ENCODE measurements around the gene FLT4.
"Not testable (repeated sequence)": the region's sequence is repeated elsewhere in the genome, so short reads cannot be mapped to it uniquely, and the experiment has no call there.

Gene FLT4

GRCh38 chr5:180669661-180670060 lies 20.3 kb upstream of the FLT4 start:
- no peak for DNase-seq

GRCh38 chr5:180668835-180669596 lies 19.6 kb upstream of the FLT4 start:
- DNase-seq: no peak

- no peak for DNase-seq
Observed at GRCh38 chr5:180666812-180667211, 17.4 kb upstream of the FLT4 start.

GRCh38 chr5:180665682-180666404 lies 16.4 kb upstream of the FLT4 start:
- DNase-seq: no peak

- DNase-seq: no peak
Observed at GRCh38 chr5:180658774-180659564, 9.6 kb upstream of the FLT4 start.

GRCh38 chr5:180655243-180655642 lies 5.8 kb upstream of the FLT4 start:
- not testable (repeated sequence) for DNase-seq

GRCh38 chr5:180652771-180653170 lies 3.4 kb upstream of the FLT4 start:
- DNase-seq: no peak

GRCh38 chr5:180652346-180652745 lies 2.9 kb upstream of the FLT4 start:
- DNase-seq: no peak

- no peak for DNase-seq
Observed at GRCh38 chr5:180648658-180649296, 623 bp downstream of the FLT4 start.

GRCh38 chr5:180647941-180648500 lies 1.4 kb downstream of the FLT4 start:
- no peak for DNase-seq

GRCh38 chr5:180647465-180647864 lies 1.9 kb downstream of the FLT4 start:
- DNase-seq: no peak

GRCh38 chr5:180646963-180647305 lies 2.5 kb downstream of the FLT4 start:
- no peak for DNase-seq

- DNase-seq: no peak
Observed at GRCh38 chr5:180646289-180646962, 3.0 kb downstream of the FLT4 start.

- no peak for DNase-seq
Observed at GRCh38 chr5:180645274-180646204, 3.9 kb downstream of the FLT4 start.

- DNase-seq: no peak
Observed at GRCh38 chr5:180644825-180645273, 4.6 kb downstream of the FLT4 start.

GRCh38 chr5:180644129-180644824 lies 5.1 kb downstream of the FLT4 start:
- DNase-seq: no peak

GRCh38 chr5:180643191-180643851 lies 6.1 kb downstream of the FLT4 start:
- DNase-seq: no peak

- no peak for DNase-seq
Observed at GRCh38 chr5:180642779-180643178, 6.6 kb downstream of the FLT4 start.

- DNase-seq: no peak
Observed at GRCh38 chr5:180642181-180642775, 7.1 kb downstream of the FLT4 start.

- no peak for DNase-seq
Observed at GRCh38 chr5:180641566-180641900, 7.9 kb downstream of the FLT4 start.
